ENCODE measurements around the gene CKLF. TPM values are rescaled to one million over a fixed set of nuclear protein-coding genes. Genes with fewer than 3 reads are reported as not detected.
"Not testable (repeated sequence)": the region's sequence is repeated elsewhere in the genome, so short reads cannot be mapped to it uniquely, and the experiment has no call there.

CKLF gene
- total RNA-seq, 1 donor from 2014 or later: 36.3 TPM

DNA sequence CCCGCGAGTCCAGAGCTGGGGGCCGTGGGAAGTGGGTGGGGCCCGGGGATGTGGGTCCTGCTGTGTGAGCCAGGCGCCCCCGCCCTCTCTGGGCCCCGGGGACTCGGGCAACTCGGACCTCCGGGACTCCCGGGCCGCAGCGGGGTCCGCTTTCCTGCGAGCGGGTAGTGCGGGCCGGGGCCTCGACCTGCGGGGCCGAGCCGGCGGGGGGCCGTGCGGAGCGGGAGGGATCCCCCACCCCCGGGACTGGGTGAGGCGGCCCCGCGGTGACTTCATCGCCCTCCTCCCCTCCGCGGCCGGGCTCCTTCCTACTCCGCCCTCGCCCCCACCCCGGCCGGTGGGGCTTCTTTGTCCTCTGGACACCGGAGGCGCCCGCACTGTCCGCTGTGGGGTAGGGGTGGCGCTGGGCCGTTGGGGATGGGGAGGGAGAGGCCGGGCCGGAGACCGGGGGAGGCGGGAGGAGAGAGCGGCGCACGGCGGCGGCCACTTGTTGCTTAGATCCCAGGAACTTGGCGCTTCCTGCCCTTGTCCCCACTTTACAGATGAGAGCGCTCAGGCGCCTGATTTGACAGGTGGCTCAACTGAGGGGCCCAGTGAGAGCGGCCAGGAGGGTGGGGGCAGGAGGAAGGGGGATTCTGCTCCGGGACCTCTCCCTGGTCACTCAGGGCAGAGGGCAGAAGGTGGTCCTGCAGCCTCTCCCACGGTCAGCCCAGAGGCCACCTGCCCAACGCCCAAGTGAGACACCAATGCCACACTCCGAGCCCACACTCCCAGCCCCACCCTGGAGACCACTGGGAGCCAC, 53.0 kb downstream of the CKLF start:
- DNase-seq (ENCODE audit: extremely low spot score, unreplicated experiment): no peak
- Mint-ChIP-seq H3K36me3 (no peaks in the 10 kb centered on the region), H3K4me3 (peak overlapping the region; percentile 82)

DNA sequence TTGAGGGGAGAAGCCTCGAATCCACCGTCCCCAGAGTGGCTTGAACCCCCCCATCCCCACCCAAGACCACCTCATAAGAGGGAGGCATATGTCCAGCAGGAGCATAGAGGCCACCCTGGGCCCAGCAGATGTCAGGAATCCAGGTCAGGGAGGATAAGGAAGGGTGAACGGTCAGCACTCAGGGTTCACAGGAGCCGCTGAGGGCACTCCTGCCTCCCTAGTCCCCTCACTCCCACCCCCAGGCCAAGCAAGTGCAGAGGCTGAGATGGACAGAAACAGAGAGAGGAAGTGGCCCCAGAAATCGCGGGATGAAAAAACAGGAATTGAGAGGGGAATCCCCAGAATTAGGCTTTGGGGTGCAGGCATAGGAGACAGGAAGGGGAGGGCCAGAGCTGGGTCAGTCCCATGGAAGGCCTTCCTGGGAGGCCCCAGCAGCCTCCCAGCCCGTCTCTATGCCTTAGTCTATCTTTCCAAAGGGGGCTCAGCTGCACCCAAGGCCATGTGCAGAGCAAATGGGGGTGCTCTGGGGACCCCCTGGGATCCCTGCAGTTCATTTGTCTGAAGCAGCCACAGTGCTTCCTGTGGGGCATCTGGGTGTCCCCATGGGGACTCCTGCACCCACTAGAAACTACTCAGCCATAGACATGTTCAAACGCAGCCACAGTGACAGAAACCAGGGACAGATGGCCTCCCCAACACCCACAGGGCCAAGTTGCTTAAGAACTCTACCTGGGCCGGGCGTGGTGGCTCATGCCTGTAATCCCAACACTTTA, 53.8 kb downstream of the CKLF start:
- peaks cover 3% of the 10 kb centered on the region for H3K27me3 Mint-ChIP-seq
- peak overlapping the region; percentile 82 for H3K4me3 Mint-ChIP-seq
- no peaks in the 10 kb centered on the region for H3K9me3 Mint-ChIP-seq
- TF ChIP-seq, protein P1, sequence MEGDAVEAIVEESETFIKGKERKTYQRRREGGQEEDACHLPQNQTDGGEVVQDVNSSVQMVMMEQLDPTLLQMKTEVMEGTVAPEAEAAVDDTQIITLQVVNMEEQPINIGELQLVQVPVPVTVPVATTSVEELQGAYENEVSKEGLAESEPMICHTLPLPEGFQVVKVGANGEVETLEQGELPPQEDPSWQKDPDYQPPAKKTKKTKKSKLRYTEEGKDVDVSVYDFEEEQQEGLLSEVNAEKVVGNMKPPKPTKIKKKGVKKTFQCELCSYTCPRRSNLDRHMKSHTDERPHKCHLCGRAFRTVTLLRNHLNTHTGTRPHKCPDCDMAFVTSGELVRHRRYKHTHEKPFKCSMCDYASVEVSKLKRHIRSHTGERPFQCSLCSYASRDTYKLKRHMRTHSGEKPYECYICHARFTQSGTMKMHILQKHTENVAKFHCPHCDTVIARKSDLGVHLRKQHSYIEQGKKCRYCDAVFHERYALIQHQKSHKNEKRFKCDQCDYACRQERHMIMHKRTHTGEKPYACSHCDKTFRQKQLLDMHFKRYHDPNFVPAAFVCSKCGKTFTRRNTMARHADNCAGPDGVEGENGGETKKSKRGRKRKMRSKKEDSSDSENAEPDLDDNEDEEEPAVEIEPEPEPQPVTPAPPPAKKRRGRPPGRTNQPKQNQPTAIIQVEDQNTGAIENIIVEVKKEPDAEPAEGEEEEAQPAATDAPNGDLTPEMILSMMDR (conservative IDR thresholded peaks at IDR 0.05): no peak
- DNase-seq (ENCODE audit: extremely low spot score, unreplicated experiment): no peak
- H3K4me1 Mint-ChIP-seq (ENCODE audit: unreplicated experiment): peaks cover 18% of the 10 kb centered on the region
- no peaks in the 10 kb centered on the region for H3K36me3 Mint-ChIP-seq
- H3K27ac Mint-ChIP-seq: peak overlapping the region; percentile 84

More for the DNA sequence above, 53.0 kb downstream of the CKLF start:
- H3K9me3 Mint-ChIP-seq: no peaks in the 10 kb centered on the region
- H3K4me1 Mint-ChIP-seq (ENCODE audit: unreplicated experiment): peaks cover 23% of the 10 kb centered on the region
- H3K27me3 Mint-ChIP-seq: peaks cover 3% of the 10 kb centered on the region
- TF ChIP-seq, protein P1 (conservative IDR thresholded peaks at IDR 0.05): no peak
- H3K27ac Mint-ChIP-seq: no peak overlapping the region

DNA sequence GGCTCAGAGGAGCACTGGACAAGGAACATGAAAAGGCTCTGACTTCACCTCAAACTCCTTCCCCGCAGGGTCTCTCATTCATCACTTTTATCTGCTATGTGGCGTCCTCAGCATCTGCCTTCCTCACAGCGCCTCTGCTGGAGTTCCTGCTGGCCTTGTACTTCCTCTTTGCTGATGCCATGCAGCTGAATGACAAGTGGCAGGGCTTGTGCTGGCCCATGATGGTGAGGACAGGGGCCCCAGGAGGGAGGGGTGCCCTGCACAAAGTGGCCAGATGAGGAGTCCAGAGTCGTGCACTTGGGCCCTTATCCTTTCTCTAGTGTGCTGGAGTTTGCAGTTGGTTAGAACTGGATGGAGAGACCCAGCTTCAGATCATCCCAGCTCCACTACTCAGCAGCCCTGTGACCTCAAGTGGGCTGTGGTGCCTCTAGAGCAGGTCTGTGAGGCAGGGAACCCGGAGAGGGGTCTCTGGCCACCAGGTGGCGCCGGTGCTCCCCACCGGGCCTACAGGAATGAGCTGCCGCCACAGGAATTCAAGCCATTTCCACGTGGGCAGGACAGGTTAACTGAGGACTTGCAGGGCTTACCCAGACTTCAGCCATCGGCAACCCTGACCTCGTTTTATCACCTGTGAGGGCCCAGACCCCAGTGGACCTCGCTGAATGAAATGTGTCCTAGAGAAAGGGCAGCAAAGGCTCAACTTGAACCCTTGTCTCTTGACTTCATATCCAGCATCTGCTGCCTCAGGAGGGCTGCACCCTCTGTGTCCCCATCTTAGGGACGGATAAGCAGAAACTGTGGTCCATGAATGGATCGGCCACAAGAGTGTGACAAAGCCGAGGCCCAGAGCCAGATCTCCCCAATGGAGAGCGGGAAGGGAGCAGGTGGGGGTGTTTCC, 56.1 kb downstream of the CKLF start:
- peaks cover 3% of the 10 kb centered on the region for H3K27me3 Mint-ChIP-seq
- TF ChIP-seq, protein P1 (conservative IDR thresholded peaks at IDR 0.05): peak; percentile 96
- peak; percentile 93 for DNase-seq (ENCODE audit: extremely low spot score, unreplicated experiment)
- no peaks in the 10 kb centered on the region for H3K9me3 Mint-ChIP-seq
- H3K4me1 Mint-ChIP-seq (ENCODE audit: unreplicated experiment): peaks cover 14% of the 10 kb centered on the region
- peaks cover 4% of the 10 kb centered on the region for H3K36me3 Mint-ChIP-seq
- H3K27ac Mint-ChIP-seq: peak overlapping the region; percentile 85
- H3K4me3 Mint-ChIP-seq: peak overlapping the region; percentile 76

DNA sequence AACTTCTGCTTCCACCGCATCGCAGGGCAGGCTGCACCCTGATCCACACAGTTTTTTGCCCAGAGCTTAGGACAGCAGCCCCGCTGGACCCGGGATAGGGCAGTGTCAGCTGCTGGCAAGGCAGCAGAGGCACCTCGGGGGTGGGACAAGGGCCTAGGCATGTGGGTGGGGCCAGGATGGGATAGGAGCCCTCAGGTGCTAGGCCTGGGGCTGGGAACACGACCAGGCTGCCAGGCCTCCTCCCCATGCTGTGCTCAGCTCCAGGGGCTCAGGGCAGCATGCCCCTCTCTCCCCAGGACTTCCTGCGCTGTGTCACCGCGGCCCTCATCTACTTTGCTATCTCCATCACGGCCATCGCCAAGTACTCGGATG, 56.7 kb downstream of the CKLF start:
- Mint-ChIP-seq H3K4me1 (ENCODE audit: unreplicated experiment) (peaks cover 8% of the 10 kb centered on the region), H3K4me3 (no peak overlapping the region), H3K27ac (no peak overlapping the region), H3K27me3 (no peaks in the 10 kb centered on the region), H3K36me3 (peaks cover 4% of the 10 kb centered on the region), H3K9me3 (no peaks in the 10 kb centered on the region)
- TF ChIP-seq, protein P1 (conservative IDR thresholded peaks at IDR 0.05): no peak
- no peak for DNase-seq (ENCODE audit: extremely low spot score, unreplicated experiment)

DNA sequence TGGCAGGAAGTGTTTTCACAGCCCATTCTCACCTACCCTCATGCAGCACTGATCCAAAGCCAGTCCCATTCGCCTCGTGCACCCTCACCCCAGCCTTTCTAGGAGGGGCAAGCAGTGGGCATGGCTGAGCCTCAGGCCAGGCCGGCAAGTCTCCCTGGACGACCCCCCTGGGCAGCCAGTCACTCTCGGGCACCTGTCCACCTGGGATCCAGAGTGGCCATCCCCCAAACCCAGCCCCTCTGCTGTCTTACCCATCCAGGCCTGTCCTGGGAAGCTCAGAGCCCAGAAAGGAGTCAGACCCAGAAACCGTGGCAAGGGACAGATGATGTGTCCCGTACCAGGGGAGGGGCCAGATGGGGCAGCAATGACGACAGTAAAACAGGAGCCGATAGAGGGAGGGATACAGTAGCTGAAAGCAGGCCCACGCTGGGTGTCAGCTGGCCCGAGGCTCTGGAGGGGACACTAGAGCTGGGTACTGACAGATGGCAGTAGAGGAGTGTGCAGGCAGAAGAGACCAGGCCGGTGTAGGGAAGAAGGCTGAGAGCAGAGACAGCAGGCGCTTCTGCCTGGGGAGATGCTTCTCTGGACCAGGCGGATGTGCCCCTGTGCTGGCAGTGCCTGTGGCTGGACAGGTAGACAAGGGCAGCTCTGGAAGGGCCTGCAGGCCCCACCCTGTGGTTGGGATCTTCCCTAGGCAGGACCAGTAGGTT, 57.9 kb downstream of the CKLF start:
- no peak for DNase-seq (ENCODE audit: extremely low spot score, unreplicated experiment)
- H3K4me3 Mint-ChIP-seq: no peak overlapping the region
- H3K9me3 Mint-ChIP-seq: no peaks in the 10 kb centered on the region
- TF ChIP-seq, protein P1 (conservative IDR thresholded peaks at IDR 0.05): no peak
- H3K36me3 Mint-ChIP-seq: peaks cover 4% of the 10 kb centered on the region
- no peaks in the 10 kb centered on the region for H3K27me3 Mint-ChIP-seq
- peak overlapping the region; percentile 48 for H3K27ac Mint-ChIP-seq
- H3K4me1 Mint-ChIP-seq (ENCODE audit: unreplicated experiment): peaks cover 8% of the 10 kb centered on the region

DNA sequence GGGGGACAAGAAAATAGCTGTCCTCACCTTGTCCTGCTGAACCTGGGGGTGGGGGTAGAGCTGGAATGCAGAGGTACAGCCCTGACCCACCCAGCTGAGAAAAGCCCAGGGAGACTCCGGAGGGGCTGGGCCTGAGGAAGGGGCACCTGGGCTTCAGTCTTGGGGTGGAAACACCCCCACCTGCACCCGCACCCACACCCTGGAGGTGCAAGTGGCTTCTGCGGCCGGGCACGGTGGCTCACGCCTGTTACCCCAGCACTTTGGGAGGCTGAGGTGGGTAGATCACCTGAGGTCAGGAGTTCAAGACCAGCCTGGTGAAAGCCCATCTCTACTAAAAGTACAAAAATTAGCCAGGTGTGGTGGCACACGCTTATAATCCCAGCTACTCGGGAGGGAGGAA, 59.5 kb downstream of the CKLF start:
- H3K36me3 Mint-ChIP-seq; H3K27me3 Mint-ChIP-seq; H3K4me3 Mint-ChIP-seq; H3K9me3 Mint-ChIP-seq; DNase-seq (ENCODE audit: extremely low spot score, unreplicated experiment); H3K27ac Mint-ChIP-seq: not testable (repeated sequence)
- H3K4me1 Mint-ChIP-seq (ENCODE audit: unreplicated experiment): peaks cover 11% of the 10 kb centered on the region

Measured in type B pancreatic cell (in vitro differentiated cells).